ENCODE data around the gene SQSTM1.

GRCh38 chr5:179874536-179875292, 54.0 kb downstream of the SQSTM1 start:
- TF ChIP-seq CTCF (IDR thresholded peaks at IDR 0.05) (no peak), POLR2A (IDR thresholded peaks at IDR 0.05) (no peak)

All from esophagus squamous epithelium (tissue), 4 donors.